OCI-M1 (cell line): ENCODE measurements around the gene ARMC2.

ENCODE experiments used
- DNase-seq: peaks from one replicate; lab custom pipeline; 2025; lab: John Stamatoyannopoulos, UW

The ARMC2 gene

GRCh38 chr6:109019911-109020310, 171.7 kb downstream of the ARMC2 start:
- DNase-seq, result no peak

GRCh38 chr6:109021870-109022269, 173.6 kb downstream of the ARMC2 start:
- DNase-seq, result no peak

- DNase-seq, result peak; percentile 48
Measured at GRCh38 chr6:109023356-109023925, 175.2 kb downstream of the ARMC2 start.
